HG03558 (cell line): ENCODE results near the gene KCNQ5.
"Not testable (repeated sequence)": the region's sequence is repeated elsewhere in the genome, so short reads cannot be mapped to it uniquely, and the experiment has no call there.

Experiments
- ATAC-seq: cut with Tn5 transposase; IDR thresholded peaks from one replicate; pipeline ENCODE4 v1.9.1; 2021; ENCODE audit warnings: moderate number of reproducible peaks; ENCODE audit not compliant: unreplicated experiment; ENCODE audit errors: extremely low read depth

The KCNQ5 gene

GRCh38 chr6:73203098-73203497, 581.2 kb downstream of the KCNQ5 start:
- no peak for ATAC-seq

- no peak for ATAC-seq
These were observed 582.4 kb downstream of the KCNQ5 start for GRCh38 chr6:73204252-73204651.

- no peak for ATAC-seq
These were observed 585.5 kb downstream of the KCNQ5 start for GRCh38 chr6:73207221-73207837.

- ATAC-seq, result no peak
These were observed 587.3 kb downstream of the KCNQ5 start for GRCh38 chr6:73209117-73209516.

GRCh38 chr6:73216859-73217258, 595.0 kb downstream of the KCNQ5 start:
- ATAC-seq, result no peak

- no peak for ATAC-seq
These were observed 603.5 kb downstream of the KCNQ5 start, which contains the start of gene KHDC1L for GRCh38 chr6:73225396-73225795. Gene KHDC1L, minus strand, starts transcription at chr6:73225496. Its CDS starts 88 bp downstream, at chr6:73225408.

- ATAC-seq, result no peak
These were observed 605.9 kb downstream of the KCNQ5 start for GRCh38 chr6:73227606-73228255.

GRCh38 chr6:73231986-73232391, 610.1 kb downstream of the KCNQ5 start:
- no peak for ATAC-seq

- no peak for ATAC-seq
These were observed 611.2 kb downstream of the KCNQ5 start for GRCh38 chr6:73233048-73233447.

GRCh38 chr6:73233971-73234370, 612.1 kb downstream of the KCNQ5 start:
- ATAC-seq, result not testable (repeated sequence)

GRCh38 chr6:73234733-73235132, 612.9 kb downstream of the KCNQ5 start:
- no peak for ATAC-seq

- no peak for ATAC-seq
These were observed 614.4 kb downstream of the KCNQ5 start for GRCh38 chr6:73236144-73236750.

- no peak for ATAC-seq
These were observed 618.9 kb downstream of the KCNQ5 start for GRCh38 chr6:73240730-73241129.

- ATAC-seq, result no peak
These were observed 620.1 kb downstream of the KCNQ5 start for GRCh38 chr6:73242001-73242400.
